ENCODE data around the gene PDLIM1. TPM values are rescaled to one million over a fixed set of nuclear protein-coding genes. Genes with fewer than 3 reads are reported as not detected.

Gene PDLIM1
- total and polyA plus RNA-seq, 2 of the 13 experiments (the other 11 are each of a cell fraction or from before 2014, with no cell fraction given): 119 to 123 TPM

DNA sequence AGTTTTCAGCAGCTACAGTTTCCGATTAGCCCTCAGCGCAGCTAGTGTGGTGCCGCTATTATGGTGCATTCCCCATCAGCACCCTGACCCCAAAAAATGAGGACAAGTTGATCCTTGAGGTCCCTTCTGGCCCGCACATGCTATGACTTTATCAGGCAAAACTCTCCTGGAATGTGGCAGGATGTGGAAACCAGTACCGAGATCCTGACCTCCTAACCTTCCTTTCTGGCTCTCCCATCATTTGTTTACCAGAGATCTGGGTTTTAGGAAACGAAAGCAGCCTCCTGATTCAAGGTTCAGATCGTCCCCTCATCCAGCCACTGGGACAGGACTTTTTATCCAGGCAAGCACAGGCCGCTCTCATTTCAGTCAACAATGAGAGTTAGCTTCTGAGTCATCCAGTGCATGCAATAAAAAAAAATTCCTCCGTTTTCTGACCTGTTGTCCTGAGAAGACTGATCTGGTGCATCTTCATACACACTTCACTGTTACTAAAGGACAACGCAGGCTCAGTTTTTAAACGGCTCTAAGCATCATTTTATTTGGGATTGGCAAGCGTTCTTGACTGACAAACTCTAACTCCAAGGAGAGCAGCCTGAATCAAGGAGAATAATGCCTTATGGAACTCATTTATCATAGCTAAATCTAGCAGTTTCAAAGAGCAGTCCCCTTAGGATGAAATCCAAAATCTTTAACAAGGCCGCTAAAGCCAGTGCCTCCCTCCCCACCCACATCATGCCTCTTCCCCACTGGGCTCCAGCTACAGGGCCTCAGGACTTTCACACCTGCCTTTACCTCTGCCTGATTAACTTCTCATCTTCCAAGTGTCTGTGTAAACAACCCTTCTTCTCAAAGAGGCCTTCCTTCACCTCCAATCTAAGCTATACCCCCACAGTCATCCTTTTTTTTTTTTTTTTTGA lies 17.1 kb downstream of the PDLIM1 start (continued):
- TF ChIP-seq PAXIP1 (CRISPR knock-in tag; conservative IDR thresholded peaks at IDR 0.05) (peak; percentile 84), ZNF639 (CRISPR knock-in tag; conservative IDR thresholded peaks at IDR 0.05) (0 out of 2 replicates have a peak, but pooled peaks have one; percentile 26), HOXA5 (CRISPR knock-in tag; IDR thresholded peaks at IDR 0.05) (0 out of 2 replicates have a peak, but pooled peaks have one; percentile 39), ZNF121 (CRISPR knock-in tag; IDR thresholded peaks at IDR 0.05) (peak; percentile 83), ARID4A (CRISPR knock-in tag; IDR thresholded peaks at IDR 0.05; ENCODE audit: borderline replicate concordance) (peak; percentile 31; the same call in 1 of the 2 replicates), NFRKB (IDR thresholded peaks at IDR 0.05) (no peak), GFI1 (CRISPR knock-in tag; IDR thresholded peaks at IDR 0.05; ENCODE audit: borderline replicate concordance) (peak; percentile 84), RELA (CRISPR knock-in tag; IDR thresholded peaks at IDR 0.05) (no peak), ELF1 (CRISPR knock-in tag; IDR thresholded peaks at IDR 0.05) (peak; percentile 12; the same call in 1 of the 2 replicates), ZNF136 (CRISPR knock-in tag; IDR thresholded peaks at IDR 0.05; ENCODE audit: low read depth) (no peak), KMT2A (CRISPR knock-in tag; IDR thresholded peaks at IDR 0.05) (peak; percentile 91), LCORL (IDR thresholded peaks at IDR 0.05) (peak; percentile 97), LCORL (CRISPR knock-in tag; IDR thresholded peaks at IDR 0.05) (peak; percentile 100), ZNF558 (CRISPR knock-in tag; IDR thresholded peaks at IDR 0.05; ENCODE audit: borderline replicate concordance) (no peak), HOMEZ (CRISPR knock-in tag; IDR thresholded peaks at IDR 0.05; ENCODE audit: low read depth) (peak; percentile 93)
- TF ChIP-seq, protein P1, sequence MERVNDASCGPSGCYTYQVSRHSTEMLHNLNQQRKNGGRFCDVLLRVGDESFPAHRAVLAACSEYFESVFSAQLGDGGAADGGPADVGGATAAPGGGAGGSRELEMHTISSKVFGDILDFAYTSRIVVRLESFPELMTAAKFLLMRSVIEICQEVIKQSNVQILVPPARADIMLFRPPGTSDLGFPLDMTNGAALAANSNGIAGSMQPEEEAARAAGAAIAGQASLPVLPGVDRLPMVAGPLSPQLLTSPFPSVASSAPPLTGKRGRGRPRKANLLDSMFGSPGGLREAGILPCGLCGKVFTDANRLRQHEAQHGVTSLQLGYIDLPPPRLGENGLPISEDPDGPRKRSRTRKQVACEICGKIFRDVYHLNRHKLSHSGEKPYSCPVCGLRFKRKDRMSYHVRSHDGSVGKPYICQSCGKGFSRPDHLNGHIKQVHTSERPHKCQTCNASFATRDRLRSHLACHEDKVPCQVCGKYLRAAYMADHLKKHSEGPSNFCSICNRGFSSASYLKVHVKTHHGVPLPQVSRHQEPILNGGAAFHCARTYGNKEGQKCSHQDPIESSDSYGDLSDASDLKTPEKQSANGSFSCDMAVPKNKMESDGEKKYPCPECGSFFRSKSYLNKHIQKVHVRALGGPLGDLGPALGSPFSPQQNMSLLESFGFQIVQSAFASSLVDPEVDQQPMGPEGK (CRISPR knock-in tag; IDR thresholded peaks at IDR 0.05): peak; percentile 41
